ENCODE measurements around the gene HNRNPH1.
"Not testable (repeated sequence)": the region's sequence is repeated elsewhere in the genome, so short reads cannot be mapped to it uniquely, and the experiment has no call there.

DNA sequence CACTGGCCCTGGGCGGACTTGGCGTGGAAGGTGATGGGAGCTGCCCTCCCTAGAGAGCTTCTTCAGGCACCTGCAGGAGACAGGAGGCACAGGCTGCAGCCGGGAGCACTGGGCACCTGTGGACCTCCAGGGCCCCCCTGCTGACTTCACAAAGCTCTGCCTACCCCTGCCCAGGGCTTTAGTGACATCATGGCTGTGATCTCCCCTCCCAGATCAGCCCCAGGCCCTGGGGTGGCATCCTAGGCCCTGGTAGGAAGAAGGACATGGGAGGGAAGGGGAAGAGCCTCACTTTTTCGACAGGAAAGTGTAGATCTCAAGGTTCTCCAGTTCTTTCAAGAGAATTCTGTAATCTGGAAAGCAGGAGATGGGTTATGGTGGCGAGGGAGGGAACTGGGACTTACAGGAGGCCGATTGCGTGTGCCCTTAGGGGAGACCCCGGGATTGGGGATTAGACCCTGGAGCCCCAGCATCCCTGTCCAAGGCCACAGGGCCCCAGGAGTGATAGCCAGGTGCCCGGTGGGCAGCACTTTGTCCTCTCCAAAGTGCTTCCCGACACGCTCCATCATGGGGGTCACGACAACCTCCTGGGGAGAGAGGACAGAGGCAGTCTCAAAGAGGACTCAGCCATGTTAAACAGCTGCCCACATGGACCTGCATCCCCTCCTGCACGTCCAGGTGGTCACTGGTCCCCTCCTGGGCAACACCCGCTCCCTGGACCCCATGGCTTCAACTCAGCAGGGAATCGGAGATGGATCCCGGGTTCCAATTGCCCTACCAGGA, 19.9 kb upstream of the HNRNPH1 start:
- TF ChIP-seq, protein P1, sequence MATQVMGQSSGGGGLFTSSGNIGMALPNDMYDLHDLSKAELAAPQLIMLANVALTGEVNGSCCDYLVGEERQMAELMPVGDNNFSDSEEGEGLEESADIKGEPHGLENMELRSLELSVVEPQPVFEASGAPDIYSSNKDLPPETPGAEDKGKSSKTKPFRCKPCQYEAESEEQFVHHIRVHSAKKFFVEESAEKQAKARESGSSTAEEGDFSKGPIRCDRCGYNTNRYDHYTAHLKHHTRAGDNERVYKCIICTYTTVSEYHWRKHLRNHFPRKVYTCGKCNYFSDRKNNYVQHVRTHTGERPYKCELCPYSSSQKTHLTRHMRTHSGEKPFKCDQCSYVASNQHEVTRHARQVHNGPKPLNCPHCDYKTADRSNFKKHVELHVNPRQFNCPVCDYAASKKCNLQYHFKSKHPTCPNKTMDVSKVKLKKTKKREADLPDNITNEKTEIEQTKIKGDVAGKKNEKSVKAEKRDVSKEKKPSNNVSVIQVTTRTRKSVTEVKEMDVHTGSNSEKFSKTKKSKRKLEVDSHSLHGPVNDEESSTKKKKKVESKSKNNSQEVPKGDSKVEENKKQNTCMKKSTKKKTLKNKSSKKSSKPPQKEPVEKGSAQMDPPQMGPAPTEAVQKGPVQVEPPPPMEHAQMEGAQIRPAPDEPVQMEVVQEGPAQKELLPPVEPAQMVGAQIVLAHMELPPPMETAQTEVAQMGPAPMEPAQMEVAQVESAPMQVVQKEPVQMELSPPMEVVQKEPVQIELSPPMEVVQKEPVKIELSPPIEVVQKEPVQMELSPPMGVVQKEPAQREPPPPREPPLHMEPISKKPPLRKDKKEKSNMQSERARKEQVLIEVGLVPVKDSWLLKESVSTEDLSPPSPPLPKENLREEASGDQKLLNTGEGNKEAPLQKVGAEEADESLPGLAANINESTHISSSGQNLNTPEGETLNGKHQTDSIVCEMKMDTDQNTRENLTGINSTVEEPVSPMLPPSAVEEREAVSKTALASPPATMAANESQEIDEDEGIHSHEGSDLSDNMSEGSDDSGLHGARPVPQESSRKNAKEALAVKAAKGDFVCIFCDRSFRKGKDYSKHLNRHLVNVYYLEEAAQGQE (IDR thresholded peaks at IDR 0.05; ENCODE audit: unreplicated experiment), result not testable (repeated sequence)
- TF ChIP-seq, protein P2, sequence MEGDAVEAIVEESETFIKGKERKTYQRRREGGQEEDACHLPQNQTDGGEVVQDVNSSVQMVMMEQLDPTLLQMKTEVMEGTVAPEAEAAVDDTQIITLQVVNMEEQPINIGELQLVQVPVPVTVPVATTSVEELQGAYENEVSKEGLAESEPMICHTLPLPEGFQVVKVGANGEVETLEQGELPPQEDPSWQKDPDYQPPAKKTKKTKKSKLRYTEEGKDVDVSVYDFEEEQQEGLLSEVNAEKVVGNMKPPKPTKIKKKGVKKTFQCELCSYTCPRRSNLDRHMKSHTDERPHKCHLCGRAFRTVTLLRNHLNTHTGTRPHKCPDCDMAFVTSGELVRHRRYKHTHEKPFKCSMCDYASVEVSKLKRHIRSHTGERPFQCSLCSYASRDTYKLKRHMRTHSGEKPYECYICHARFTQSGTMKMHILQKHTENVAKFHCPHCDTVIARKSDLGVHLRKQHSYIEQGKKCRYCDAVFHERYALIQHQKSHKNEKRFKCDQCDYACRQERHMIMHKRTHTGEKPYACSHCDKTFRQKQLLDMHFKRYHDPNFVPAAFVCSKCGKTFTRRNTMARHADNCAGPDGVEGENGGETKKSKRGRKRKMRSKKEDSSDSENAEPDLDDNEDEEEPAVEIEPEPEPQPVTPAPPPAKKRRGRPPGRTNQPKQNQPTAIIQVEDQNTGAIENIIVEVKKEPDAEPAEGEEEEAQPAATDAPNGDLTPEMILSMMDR (conservative IDR thresholded peaks at IDR 0.05; ENCODE audit: low read depth in 2 of 2), result not testable (repeated sequence)
- TF ChIP-seq POLR2AphosphoS5 (IDR thresholded peaks at IDR 0.05; ENCODE audit: low read depth); JUNB (IDR thresholded peaks at IDR 0.05; ENCODE audit: unreplicated experiment); EZH2 (IDR thresholded peaks at IDR 0.05; ENCODE audit: low read depth, unreplicated experiment); EZH2phosphoT487 (IDR thresholded peaks at IDR 0.05; ENCODE audit: unreplicated experiment); STAT1 (IDR thresholded peaks at IDR 0.05; ENCODE audit: unreplicated experiment): not testable (repeated sequence)
- TF ChIP-seq, protein P3, sequence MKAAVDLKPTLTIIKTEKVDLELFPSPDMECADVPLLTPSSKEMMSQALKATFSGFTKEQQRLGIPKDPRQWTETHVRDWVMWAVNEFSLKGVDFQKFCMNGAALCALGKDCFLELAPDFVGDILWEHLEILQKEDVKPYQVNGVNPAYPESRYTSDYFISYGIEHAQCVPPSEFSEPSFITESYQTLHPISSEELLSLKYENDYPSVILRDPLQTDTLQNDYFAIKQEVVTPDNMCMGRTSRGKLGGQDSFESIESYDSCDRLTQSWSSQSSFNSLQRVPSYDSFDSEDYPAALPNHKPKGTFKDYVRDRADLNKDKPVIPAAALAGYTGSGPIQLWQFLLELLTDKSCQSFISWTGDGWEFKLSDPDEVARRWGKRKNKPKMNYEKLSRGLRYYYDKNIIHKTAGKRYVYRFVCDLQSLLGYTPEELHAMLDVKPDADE (IDR thresholded peaks at IDR 0.05), result not testable (repeated sequence)
- TF ChIP-seq, protein P4, sequence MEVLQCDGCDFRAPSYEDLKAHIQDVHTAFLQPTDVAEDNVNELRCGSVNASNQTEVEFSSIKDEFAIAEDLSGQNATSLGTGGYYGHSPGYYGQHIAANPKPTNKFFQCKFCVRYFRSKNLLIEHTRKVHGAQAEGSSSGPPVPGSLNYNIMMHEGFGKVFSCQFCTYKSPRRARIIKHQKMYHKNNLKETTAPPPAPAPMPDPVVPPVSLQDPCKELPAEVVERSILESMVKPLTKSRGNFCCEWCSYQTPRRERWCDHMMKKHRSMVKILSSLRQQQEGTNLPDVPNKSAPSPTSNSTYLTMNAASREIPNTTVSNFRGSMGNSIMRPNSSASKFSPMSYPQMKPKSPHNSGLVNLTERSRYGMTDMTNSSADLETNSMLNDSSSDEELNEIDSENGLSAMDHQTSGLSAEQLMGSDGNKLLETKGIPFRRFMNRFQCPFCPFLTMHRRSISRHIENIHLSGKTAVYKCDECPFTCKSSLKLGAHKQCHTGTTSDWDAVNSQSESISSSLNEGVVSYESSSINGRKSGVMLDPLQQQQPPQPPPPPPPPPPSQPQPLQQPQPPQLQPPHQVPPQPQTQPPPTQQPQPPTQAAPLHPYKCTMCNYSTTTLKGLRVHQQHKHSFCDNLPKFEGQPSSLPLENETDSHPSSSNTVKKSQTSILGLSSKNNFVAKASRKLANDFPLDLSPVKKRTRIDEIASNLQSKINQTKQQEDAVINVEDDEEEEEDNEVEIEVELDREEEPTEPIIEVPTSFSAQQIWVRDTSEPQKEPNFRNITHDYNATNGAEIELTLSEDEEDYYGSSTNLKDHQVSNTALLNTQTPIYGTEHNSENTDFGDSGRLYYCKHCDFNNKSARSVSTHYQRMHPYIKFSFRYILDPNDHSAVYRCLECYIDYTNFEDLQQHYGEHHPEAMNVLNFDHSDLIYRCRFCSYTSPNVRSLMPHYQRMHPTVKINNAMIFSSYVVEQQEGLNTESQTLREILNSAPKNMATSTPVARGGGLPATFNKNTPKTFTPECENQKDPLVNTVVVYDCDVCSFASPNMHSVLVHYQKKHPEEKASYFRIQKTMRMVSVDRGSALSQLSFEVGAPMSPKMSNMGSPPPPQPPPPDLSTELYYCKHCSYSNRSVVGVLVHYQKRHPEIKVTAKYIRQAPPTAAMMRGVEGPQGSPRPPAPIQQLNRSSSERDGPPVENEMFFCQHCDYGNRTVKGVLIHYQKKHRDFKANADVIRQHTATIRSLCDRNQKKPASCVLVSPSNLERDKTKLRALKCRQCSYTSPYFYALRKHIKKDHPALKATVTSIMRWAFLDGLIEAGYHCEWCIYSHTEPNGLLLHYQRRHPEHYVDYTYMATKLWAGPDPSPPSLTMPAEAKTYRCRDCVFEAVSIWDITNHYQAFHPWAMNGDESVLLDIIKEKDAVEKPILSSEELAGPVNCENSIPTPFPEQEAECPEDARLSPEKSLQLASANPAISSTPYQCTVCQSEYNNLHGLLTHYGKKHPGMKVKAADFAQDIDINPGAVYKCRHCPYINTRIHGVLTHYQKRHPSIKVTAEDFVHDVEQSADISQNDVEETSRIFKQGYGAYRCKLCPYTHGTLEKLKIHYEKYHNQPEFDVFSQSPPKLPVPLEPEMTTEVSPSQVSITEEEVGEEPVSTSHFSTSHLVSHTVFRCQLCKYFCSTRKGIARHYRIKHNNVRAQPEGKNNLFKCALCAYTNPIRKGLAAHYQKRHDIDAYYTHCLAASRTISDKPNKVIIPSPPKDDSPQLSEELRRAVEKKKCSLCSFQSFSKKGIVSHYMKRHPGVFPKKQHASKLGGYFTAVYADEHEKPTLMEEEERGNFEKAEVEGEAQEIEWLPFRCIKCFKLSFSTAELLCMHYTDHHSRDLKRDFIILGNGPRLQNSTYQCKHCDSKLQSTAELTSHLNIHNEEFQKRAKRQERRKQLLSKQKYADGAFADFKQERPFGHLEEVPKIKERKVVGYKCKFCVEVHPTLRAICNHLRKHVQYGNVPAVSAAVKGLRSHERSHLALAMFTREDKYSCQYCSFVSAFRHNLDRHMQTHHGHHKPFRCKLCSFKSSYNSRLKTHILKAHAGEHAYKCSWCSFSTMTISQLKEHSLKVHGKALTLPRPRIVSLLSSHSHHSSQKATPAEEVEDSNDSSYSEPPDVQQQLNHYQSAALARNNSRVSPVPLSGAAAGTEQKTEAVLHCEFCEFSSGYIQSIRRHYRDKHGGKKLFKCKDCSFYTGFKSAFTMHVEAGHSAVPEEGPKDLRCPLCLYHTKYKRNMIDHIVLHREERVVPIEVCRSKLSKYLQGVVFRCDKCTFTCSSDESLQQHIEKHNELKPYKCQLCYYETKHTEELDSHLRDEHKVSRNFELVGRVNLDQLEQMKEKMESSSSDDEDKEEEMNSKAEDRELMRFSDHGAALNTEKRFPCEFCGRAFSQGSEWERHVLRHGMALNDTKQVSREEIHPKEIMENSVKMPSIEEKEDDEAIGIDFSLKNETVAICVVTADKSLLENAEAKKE (CRISPR knock-in tag; IDR thresholded peaks at IDR 0.05), result not testable (repeated sequence)

Measured in GM23338 (cell line).